HFF-Myc (cell line): ENCODE data around the gene KLHL18.

Experiments used
- DNase-seq: peaks from one replicate; pipeline ENCODE4 v3.0.0-alpha.2; 2011; ENCODE audit warnings: low read depth; ENCODE audit errors: extremely low read depth
- H3K4me3 ChIP-seq: replicated peaks from 2 replicates; pipeline ENCODE4 v1.5.1; 2011; ENCODE audit warnings: low read depth, mild to moderate bottlenecking, control low read depth, low read length
- CTCF ChIP-seq: IDR thresholded peaks from 2 replicates; pipeline ENCODE4 v1.5.1; 2012; ENCODE audit warnings: mild to moderate bottlenecking, low read depth, low read length, control low read depth; ENCODE audit errors: missing control alignments

Gene KLHL18

GRCh38 chr3:47380026-47380600, 97.4 kb downstream of the KLHL18 start:
- DNase-seq: no peak
- peak overlapping the region; percentile 91 for H3K4me3 ChIP-seq
- TF ChIP-seq CTCF: no peak

DNA sequence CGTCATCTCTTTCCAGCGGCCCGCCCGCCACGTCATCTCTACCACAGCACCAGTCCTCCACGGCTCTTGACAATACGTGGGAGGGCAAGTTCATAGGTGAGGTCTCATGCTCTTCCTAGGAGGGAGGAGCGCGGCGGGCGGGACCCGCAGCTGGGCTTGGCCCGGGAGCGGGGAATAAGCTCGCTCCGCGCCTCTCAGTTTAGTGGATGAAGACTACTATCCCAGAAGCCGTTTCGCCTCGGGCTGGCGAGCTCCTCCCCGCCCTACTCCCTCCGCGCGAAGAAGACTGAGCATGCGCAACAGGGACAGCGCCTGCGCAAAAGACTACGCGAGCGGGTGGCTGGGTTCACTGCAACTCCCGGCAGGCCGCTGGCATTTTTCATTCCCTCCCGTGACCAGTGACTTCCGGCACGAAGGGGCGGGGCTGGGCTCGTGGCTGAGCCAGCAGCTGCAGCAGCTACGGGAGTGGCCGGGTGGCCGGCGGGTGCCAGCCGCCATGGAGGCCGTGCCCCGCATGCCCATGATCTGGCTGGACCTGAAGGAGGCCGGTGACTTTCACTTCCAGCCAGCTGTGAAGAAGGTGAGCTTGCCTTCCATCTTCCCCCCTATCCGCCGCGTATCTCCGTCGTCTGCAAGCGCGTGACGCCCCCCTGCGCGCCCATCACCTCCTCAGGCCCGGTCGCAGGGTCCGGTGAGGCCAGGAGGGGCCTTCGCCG, 98.0 kb downstream of the KLHL18 start, which contains the start of gene PTPN23:
Gene PTPN23, plus strand, starts transcription at position 421 of the 716 bp plus-strand sequence. Its CDS starts 76 bp downstream, at position 497.
- no peak for TF ChIP-seq CTCF
- DNase-seq: peak; percentile 97
- H3K4me3 ChIP-seq: peak within 1 kb of the TSS; percentile 91

DNA sequence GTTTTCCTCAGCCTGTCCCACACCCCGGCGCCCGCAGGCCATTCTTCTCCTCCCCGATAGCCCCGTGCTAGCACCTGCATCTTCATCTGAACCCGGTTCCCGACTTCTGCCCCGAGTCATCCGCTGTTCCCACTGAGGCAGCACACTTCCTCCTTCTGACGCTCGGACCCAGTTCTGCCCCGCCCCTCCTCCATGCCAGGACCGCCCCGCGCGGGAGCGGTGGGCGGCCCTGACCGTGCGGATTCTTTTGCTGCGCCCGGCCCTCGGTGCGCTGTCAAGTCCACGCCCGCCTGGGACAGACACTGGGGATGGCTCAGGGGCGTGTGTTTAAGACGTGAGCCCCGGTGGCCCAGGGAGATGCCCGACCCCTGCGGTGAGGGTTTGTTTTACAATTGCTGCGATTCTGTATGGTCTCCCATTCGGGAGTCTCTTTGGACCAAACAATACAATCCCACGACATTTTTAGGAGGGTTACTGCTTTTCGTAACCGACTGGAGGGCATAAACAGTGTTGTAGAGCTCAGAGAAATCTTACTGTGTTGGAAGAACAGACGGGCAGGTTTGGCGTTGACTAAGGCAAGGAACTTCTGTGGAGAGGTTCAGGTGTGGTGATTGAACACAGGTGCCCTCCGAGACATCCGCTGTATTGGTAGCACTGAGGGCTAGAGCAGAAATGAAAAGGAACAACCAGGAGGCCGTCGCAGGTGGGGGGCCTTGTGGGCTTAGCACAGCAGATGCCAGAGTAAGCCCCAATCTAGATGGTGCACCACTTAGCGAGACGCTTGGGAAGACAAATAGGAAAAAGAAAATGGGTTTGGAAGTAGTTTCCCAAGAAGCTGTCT, 98.8 kb downstream of the KLHL18 start:
- peak overlapping the region; percentile 91 for H3K4me3 ChIP-seq
- TF ChIP-seq CTCF: no peak
- peak; percentile 39 for DNase-seq

GRCh38 chr3:47384425-47384824, 101.7 kb downstream of the KLHL18 start:
- TF ChIP-seq CTCF: no peak
- H3K4me3 ChIP-seq: no peak overlapping the region
- DNase-seq: no peak

GRCh38 chr3:47385007-47385406, 102.3 kb downstream of the KLHL18 start:
- no peak for TF ChIP-seq CTCF
- H3K4me3 ChIP-seq: no peak overlapping the region
- DNase-seq: no peak

DNA sequence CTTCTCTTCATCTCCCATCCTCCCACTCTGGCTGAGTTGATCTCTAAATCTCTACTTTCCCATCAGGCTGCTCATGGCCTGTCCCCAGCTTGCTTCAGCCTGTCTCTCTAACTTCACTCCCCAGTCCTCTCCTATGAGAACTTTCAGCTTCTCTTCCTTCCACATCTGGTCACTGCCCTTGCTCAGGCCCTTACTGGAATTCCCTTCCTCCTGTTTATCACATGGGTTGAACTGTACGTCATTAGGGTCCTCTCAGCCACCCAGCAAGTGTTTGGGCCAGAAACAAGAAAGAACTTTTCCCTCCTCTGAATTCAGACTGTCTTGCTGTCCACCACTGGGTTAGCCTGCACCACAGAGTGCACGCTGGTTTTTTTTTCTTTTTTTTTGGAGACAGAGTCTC, 103.1 kb downstream of the KLHL18 start:
- TF ChIP-seq CTCF: no peak
- no peak for DNase-seq
- H3K4me3 ChIP-seq: no peak overlapping the region
